Neural cell (in vitro differentiated cells): Measurements from ENCODE around the gene RPL14. TPM values are rescaled to one million over a fixed set of nuclear protein-coding genes. Genes with fewer than 3 reads are reported as not detected.

Source experiments
- H2AFZ ChIP-seq: fragments of 200-600, 300-800 bp; sonication (generic), shearing (Covaris generic); 2 replicates; pipeline ENCODE4 v1.6.0; 2014; ENCODE audit warnings: low read depth, mild to moderate bottlenecking, antibody characterized with exemption, low read length, moderate library complexity
- H3F3A ChIP-seq: fragments of 200-600 bp; shearing (Covaris generic); 2 replicates; pipeline ENCODE4 v1.6.1; 2016; ENCODE audit warnings: mild to moderate bottlenecking, moderate library complexity, mixed read lengths, antibody characterized with exemption, low read length; ENCODE audit not compliant: insufficient read depth, poor library complexity, severe bottlenecking
- H3K27ac ChIP-seq: fragments of 200-600, 300-800 bp; sonication (generic), shearing (Covaris generic); 2 replicates; pipeline ENCODE4 v1.5.1; 2014; ENCODE audit warnings: mild to moderate bottlenecking, low read length, moderate library complexity
- H3K27me3 ChIP-seq: fragments of 300-800, 200-600 bp; sonication (generic), shearing (Covaris generic); 2 replicates; pipeline ENCODE4 v1.6.0; 2014; ENCODE audit warnings: mild to moderate bottlenecking, low read depth, low read length, moderate library complexity; ENCODE audit not compliant: insufficient read depth
- H3K36me3 ChIP-seq: fragments of 300-800, 200-600 bp; sonication (generic), shearing (Covaris generic); 2 replicates; pipeline ENCODE4 v1.5.1; 2014; ENCODE audit warnings: mild to moderate bottlenecking, antibody characterized with exemption, low read length, moderate library complexity; ENCODE audit not compliant: insufficient read depth
- H3K4me2 ChIP-seq: fragments of 300-800, 200-600 bp; sonication (generic), shearing (Covaris generic); 2 replicates; pipeline ENCODE4 v1.6.0; 2014; ENCODE audit warnings: mild to moderate bottlenecking, low read length
- H3K4me3 ChIP-seq: fragments of 300-800, 200-600 bp; sonication (generic), shearing (Covaris generic); 2 replicates; pipeline ENCODE4 v1.5.1; 2014; ENCODE audit warnings: mild to moderate bottlenecking, low read length, moderate library complexity
- H3K79me2 ChIP-seq: fragments of 200-600 bp; shearing (Covaris generic); replicated peaks from 2 replicates; pipeline ENCODE4 v1.6.0; 2014; ENCODE audit warnings: mild to moderate bottlenecking, low read length, moderate library complexity; ENCODE audit not compliant: insufficient read depth
- H3K9ac ChIP-seq: fragments of 300-800, 200-600 bp; sonication (generic), shearing (Covaris generic); 2 replicates; pipeline ENCODE4 v1.6.1; 2016; ENCODE audit warnings: mild to moderate bottlenecking, low read length, mixed read lengths
- H3K9me2 ChIP-seq: fragments of 200-600 bp; shearing (Covaris generic); 2 replicates; pipeline ENCODE4 v1.6.1; 2016; ENCODE audit warnings: mild to moderate bottlenecking, low read length, mixed read lengths; ENCODE audit not compliant: insufficient read depth
- H3K9me3 ChIP-seq: fragments of 200-600, 300-800 bp; sonication (generic), shearing (Covaris generic); 2 replicates; pipeline ENCODE4 v1.6.1; 2016; ENCODE audit warnings: mild to moderate bottlenecking, mixed run types, low read length, moderate library complexity, mixed read lengths
- H4K20me1 ChIP-seq: fragments of 200-600 bp; shearing (Covaris generic); 2 replicates; pipeline ENCODE4 v1.6.1; 2016; ENCODE audit warnings: mild to moderate bottlenecking, mixed run types; ENCODE audit not compliant: insufficient read depth
- EP300 ChIP-seq: fragments of 450-650 bp; conservative IDR thresholded peaks from 2 replicates; pipeline ENCODE4 v1.6.1; 2014; ENCODE audit warnings: antibody characterized with exemption, mild to moderate bottlenecking, moderate library complexity; ENCODE audit not compliant: poor library complexity, severe bottlenecking
- EZH2 ChIP-seq: fragments of 200-600, 300-800 bp; shearing (Covaris generic), sonication (generic); IDR thresholded peaks from 2 replicates; pipeline ENCODE4 v1.6.1; 2014; ENCODE audit warnings: antibody characterized with exemption, low read length, borderline replicate concordance, mild to moderate bottlenecking; ENCODE audit not compliant: insufficient read depth, poor library complexity, severe bottlenecking
- MXI1 ChIP-seq: fragments of 450-650 bp; conservative IDR thresholded peaks from 2 replicates; pipeline ENCODE4 v1.6.1; 2014; ENCODE audit warnings: antibody characterized with exemption, mild to moderate bottlenecking; ENCODE audit not compliant: poor library complexity, severe bottlenecking
- POLR2AphosphoS5 ChIP-seq: IDR thresholded peaks from 2 replicates; pipeline ENCODE4 v1.6.1; 2012
- RAD21 ChIP-seq: fragments of 450-650 bp; conservative IDR thresholded peaks from 2 replicates; pipeline ENCODE4 v1.6.1; 2014; ENCODE audit warnings: antibody characterized with exemption, mild to moderate bottlenecking, moderate library complexity
- SMC3 ChIP-seq: fragments of 450-650 bp; conservative IDR thresholded peaks from 2 replicates; pipeline ENCODE4 v1.6.1; 2014; ENCODE audit warnings: antibody characterized with exemption, mild to moderate bottlenecking, moderate library complexity; ENCODE audit not compliant: poor library complexity
- TAF1 ChIP-seq: IDR thresholded peaks from 2 replicates; pipeline ENCODE4 v1.6.1; 2012; ENCODE audit warnings: low read depth
- polyA plus RNA-seq: library from polyadenylated mRNA; depleted of rRNA; stranded (reverse); fragments of >200 nt; gene quantifications from 2 replicates; pipeline ENCODE4 v1.2.3, GENCODE V29; 2014
- TF ChIP-seq, protein P1 (sequence below): fragments of 450-650 bp; IDR thresholded peaks from 2 replicates; pipeline ENCODE4 v1.5.1; 2014; ENCODE audit warnings: antibody characterized with exemption, mild to moderate bottlenecking, moderate library complexity; ENCODE audit not compliant: poor library complexity, severe bottlenecking
- TF ChIP-seq, protein P2 (sequence below): IDR thresholded peaks from 2 replicates; pipeline ENCODE4 v1.6.1; 2012; ENCODE audit warnings: borderline replicate concordance

Gene RPL14
- polyA plus RNA-seq, 1 donor from 2014 or later, result 273 TPM

DNA sequence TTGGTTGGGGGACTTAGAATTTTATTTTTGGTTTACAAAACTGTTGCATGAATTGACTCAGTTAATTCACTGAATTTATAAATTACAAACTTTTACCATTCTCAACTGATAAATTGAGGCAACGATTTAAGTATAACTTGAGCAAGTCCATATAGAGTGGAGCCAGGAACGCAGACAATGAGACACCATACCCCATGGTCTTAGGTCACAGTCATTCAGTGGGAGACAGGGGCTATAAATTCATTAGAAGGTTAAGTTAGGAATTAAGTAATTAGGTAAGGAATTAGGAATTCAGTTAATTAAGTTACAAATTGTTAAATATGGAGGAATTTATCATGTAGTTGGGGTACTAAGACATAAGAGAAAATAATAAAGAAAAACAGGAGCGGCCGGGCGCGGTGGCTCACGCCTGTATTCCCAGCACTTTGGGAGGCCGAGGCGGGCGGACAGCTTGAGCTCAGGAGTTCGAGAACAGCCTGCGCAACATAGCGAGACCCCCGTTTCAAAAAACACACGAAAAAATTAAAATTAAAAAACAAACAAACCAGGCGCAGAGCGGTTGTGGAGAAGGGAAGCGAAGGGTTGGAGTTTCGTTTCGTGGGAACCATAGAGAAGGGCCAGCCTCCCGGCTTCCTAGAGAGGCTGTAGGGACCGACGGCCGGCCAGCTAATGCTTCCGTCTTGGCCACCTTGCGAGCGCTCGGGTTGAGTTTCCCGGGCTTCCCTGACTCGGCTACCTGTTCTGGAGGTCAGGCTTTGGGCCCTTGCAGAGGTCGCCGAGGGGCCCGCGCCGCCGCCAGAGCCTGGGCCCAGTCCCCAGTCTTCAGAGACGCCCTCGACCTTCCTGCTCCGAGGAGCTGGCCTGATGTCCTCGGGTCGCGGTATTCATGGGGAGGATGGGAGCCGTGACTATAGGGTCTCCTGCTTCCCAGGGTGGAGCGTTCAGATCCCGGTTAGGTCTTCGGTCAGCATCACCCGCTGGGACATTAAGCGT is 19.6 kb downstream of the RPL14 start, which contains the start of gene ZNF619:
ZNF619 (plus strand) TSS at position 645 of the 993 bp plus-strand sequence. CDS start 858 bp downstream, outside the sequence.
- peak within 1 kb of the TSS; percentile 60 for H3K4me3 ChIP-seq
- H3K9ac ChIP-seq, result peak within 1 kb of the TSS; percentile 21
- TF ChIP-seq POLR2AphosphoS5 (no peak), RAD21 (no peak), MXI1 (no peak), EZH2 (no peak), EP300 (no peak), TAF1 (no peak), SMC3 (no peak)
- TF ChIP-seq, protein P1, sequence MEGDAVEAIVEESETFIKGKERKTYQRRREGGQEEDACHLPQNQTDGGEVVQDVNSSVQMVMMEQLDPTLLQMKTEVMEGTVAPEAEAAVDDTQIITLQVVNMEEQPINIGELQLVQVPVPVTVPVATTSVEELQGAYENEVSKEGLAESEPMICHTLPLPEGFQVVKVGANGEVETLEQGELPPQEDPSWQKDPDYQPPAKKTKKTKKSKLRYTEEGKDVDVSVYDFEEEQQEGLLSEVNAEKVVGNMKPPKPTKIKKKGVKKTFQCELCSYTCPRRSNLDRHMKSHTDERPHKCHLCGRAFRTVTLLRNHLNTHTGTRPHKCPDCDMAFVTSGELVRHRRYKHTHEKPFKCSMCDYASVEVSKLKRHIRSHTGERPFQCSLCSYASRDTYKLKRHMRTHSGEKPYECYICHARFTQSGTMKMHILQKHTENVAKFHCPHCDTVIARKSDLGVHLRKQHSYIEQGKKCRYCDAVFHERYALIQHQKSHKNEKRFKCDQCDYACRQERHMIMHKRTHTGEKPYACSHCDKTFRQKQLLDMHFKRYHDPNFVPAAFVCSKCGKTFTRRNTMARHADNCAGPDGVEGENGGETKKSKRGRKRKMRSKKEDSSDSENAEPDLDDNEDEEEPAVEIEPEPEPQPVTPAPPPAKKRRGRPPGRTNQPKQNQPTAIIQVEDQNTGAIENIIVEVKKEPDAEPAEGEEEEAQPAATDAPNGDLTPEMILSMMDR, result no peak
- TF ChIP-seq, protein P2, sequence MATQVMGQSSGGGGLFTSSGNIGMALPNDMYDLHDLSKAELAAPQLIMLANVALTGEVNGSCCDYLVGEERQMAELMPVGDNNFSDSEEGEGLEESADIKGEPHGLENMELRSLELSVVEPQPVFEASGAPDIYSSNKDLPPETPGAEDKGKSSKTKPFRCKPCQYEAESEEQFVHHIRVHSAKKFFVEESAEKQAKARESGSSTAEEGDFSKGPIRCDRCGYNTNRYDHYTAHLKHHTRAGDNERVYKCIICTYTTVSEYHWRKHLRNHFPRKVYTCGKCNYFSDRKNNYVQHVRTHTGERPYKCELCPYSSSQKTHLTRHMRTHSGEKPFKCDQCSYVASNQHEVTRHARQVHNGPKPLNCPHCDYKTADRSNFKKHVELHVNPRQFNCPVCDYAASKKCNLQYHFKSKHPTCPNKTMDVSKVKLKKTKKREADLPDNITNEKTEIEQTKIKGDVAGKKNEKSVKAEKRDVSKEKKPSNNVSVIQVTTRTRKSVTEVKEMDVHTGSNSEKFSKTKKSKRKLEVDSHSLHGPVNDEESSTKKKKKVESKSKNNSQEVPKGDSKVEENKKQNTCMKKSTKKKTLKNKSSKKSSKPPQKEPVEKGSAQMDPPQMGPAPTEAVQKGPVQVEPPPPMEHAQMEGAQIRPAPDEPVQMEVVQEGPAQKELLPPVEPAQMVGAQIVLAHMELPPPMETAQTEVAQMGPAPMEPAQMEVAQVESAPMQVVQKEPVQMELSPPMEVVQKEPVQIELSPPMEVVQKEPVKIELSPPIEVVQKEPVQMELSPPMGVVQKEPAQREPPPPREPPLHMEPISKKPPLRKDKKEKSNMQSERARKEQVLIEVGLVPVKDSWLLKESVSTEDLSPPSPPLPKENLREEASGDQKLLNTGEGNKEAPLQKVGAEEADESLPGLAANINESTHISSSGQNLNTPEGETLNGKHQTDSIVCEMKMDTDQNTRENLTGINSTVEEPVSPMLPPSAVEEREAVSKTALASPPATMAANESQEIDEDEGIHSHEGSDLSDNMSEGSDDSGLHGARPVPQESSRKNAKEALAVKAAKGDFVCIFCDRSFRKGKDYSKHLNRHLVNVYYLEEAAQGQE, result no peak
- H2AFZ ChIP-seq, result peak within 1 kb of the TSS; percentile 19
- no peaks in the 10 kb centered on the region for H3K9me3 ChIP-seq
- no peak within 1 kb of the TSS for H3K4me2 ChIP-seq
- no peaks in the 10 kb centered on the region for H3K36me3 ChIP-seq
- H4K20me1 ChIP-seq, result no peaks in the 10 kb centered on the region
- no peaks in the 10 kb centered on the region for H3K27me3 ChIP-seq
- no peak within 1 kb of the TSS for H3K27ac ChIP-seq
- no peaks in the 10 kb centered on the region for H3F3A ChIP-seq
- H3K79me2 ChIP-seq, result no peaks in the 10 kb centered on the region
- H3K9me2 ChIP-seq, result no peaks in the 10 kb centered on the region

DNA sequence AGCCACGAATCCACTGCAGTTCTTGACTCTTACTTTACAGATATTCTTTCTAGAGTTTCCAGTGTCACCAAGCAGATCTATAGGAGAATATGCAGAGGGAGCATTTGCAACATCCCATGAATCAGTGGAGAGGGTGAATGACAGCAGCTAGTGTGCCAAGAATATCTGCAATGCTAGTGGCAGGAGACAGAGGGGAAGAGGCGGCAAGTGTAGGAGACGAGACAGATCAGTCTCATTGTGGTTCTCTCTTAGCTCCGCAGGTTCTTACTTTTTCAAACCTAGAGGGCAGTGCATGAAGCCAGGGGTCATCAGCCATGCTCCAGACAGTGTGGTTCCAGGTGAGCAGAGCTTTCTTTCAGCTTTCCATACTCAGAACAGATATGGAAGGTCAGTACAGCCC is 20.5 kb downstream of the RPL14 start:
- Histone ChIP-seq H3K27ac (no peak overlapping the region), H3K9me3 (no peaks in the 10 kb centered on the region), H3K9me2 (no peaks in the 10 kb centered on the region), H3K27me3 (no peaks in the 10 kb centered on the region), H3K36me3 (no peaks in the 10 kb centered on the region), H2AFZ (no peak overlapping the region), H3K9ac (peak overlapping the region; percentile 21), H4K20me1 (no peaks in the 10 kb centered on the region), H3K79me2 (no peaks in the 10 kb centered on the region), H3F3A (no peaks in the 10 kb centered on the region), H3K4me3 (peak overlapping the region; percentile 60), H3K4me2 (no peak overlapping the region)
- TF ChIP-seq RAD21 (no peak), POLR2AphosphoS5 (no peak), MXI1 (no peak), TAF1 (no peak), EZH2 (no peak)
- TF ChIP-seq, protein P1, result no peak
- TF ChIP-seq, protein P2, result no peak
